Skin of body (tissue), 2 donors: ENCODE results near the gene MGA. TPM values are rescaled to one million over a fixed set of nuclear protein-coding genes. Genes with fewer than 3 reads are reported as not detected.

Experiments used
- DNase-seq: peaks from one replicate; lab custom pipeline; 2025; lab: John Stamatoyannopoulos, UW
- total RNA-seq: library from RNA; depleted of rRNA; stranded (reverse); fragments of >200 nt; gene quantifications from one replicate; pipeline ENCODE4 v1.2.3, GENCODE V29; 2014

The MGA gene
- 48.0 TPM for total RNA-seq

DNA sequence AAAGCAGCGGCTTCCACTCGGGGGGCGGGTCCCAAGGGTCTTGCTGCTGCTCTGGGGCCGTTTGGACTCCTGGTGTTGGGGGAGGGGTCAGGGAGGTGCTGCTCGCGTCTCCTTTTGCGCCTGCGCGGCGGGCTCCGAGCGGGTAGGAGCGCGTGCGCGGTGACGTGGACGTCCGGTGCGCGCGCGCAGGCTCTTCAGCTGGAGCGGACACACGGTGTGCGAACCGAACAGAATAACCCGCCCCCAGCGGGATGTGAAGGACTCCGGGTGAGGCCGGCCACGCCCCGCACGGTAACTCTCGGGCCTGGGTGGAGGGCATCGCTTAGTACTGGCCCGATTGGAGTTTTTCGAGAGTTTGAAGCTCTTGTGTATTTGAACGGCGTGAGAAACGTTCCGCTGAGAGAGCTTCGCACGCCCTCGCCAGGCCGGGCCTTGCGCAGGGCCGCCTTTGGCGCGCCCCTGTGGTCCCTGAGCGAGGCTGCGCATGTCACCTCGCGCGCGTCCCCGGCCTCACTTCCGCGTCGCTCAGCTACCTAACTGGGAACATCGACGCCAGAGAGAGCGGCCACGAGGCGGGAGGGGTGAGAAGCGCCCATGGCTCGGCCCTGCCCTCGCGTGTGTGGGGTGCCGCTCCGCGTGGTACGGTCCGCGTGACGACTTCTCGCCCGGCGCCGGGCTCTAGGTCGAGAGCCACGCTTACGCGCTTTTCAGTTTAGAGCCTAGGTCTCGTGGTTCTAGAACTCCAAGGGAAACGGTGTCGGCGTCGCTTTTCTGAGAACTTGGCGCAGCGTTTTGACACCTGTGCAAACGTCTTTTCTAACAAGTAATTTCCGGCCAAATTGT lies at the start of gene MGA:
Gene MGA, plus strand, starts transcription at position 171 of the 843 bp plus-strand sequence.
- DNase-seq: peak; percentile 89

DNA sequence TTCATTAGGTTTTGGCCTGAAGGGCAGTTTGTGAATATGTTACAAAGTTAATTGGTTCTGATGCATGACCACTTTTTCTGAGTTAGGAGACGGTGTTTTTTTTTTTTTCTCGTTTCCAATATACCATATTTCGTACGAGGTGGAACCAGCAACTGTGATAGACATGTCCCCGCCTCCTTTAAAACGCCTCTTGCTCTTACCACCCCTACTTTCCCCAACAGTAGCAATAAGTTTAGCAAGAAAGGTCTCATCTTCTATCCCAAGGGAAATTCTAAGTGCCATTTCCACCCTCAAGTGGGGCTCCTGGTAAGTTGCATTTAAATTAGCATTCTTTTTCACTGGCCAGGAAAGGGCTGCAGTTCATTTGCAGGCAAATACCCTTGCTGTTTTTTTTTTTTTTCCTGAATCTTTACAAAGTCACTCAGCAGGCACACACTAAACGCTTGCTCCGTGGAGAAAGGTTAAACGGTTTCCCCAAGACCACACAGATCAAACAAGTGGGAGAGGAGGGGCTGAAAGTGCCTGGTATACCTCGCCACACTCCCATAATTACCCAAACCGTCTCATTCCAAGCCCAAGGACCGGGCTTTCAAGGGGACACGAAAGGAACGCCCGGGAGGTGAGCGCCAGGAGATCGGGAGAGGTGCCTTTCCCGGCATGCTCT lies 39.5 kb upstream of the MGA start:
- no peak for DNase-seq

DNA sequence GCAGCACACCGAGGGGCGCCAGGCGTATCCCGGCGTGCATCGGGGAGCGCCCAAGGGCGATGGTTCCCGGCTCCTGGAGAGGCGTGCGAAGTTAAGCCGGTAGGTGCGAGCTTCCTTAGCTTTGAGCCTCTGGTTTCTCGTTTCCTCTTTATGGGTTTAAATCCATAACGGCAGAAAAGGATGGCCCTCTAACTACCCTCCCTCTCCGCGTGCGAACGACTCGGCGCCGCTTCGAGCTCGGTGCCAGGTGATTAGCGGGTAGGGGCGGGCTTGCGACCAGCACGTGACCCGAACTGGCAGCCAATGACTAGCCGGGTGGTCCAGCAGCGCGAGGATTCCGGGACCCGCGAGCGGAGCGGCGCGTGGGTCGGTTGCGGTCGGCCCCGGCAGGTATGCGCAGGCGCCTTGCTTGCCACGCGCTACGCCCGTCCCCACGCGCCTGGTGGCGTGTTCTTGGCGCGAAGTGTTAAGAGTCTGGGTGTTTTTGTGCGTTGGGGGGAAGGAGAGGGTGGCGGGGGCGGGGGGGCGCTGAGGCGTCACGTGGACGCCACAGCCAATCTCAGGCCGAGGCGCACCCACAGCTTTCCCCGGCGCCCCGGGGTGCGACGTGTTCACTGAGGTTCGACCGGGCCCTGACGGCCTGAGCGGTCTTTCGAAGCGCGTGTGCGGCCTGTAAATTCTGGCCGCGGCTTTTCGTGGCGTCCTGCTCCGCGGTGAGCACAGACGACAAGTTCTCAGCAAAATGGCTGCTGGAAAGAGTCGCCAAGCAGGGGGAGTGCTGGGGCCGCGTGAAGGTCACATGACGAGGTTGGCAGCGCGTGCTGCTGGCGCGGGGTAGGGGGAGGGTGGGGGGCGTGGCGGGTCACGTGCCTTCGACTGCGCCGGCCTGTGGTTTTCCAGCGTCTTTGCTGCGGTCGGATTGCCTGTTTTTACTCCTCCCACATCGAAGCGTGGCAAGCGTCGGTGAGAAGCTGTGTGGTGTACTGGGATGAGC lies 38.7 kb upstream of the MGA start:
- DNase-seq: peak; percentile 83

DNA sequence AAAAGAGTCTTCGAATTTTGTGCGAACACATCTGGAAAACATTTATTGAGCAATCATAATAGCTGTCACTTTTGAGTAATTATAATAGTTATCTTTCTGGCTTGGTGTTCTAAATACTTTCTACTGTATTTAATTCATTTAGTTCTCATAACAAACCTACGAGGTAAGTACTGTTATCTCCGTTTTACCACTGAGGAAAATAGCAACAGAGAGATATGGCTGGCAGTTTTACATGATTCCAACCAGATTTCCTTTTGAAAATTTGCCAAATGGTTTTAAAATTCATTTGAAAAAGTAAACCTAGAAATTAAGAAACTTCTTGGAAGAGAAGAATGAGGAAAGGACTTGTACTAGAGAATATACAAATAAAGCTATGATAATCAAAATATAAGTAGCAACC lies 37.3 kb upstream of the MGA start:
- DNase-seq: no peak

DNA sequence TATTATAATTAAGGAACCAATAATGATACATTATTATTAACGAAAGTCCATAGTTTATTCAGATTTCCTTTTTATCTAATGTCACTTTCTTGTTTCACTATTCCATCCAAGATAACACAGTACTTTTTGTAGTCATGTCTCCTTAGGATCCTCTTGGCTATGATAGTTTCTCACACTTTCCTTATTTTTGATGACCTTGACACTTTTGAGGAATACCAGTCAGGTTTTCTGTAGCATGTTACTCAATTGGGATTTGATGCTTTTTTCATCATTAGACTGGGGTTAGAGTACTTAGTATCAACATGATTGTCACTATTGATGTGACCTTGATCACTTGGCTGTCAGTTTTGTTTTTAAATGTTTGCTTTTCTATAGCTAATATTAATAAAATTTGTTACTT lies 33.0 kb upstream of the MGA start:
- no peak for DNase-seq

DNA sequence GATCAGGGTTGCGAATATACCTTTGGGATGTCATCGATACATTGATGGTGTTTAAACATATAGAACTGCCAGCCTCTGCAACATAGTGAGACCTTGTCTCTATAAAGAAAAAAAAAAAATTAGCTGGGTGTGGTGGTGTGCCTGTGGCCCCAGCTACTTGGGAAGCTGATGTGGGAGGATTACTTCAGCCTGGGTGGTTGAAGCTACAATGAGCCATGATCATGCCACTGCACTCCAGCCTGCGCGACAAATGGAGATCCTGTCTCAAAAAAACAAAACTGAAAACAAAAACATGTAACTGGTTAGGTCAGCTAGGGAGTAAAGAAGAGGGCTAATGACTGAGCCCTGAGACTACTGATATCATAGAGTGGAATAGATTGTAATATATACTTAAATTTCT lies 30.7 kb upstream of the MGA start:
- DNase-seq: no peak

DNA sequence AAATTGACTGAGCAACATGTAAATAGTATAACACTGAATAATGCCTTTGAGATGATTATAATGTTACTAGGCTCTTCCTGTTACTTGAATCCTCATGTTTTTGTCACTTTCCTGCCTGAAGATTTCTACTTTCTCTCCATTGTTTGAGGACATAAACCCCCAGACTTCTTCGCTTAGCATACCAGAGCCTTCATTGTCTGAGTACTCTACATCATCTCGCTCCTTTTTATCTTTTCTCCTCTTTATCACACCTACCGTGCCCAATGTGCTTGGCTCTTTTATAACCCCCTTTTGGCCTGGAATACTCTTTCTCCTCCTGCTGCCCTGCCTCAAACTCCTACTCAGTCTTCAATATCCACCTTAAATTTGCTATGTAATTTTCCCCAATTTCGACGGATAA lies 30.3 kb upstream of the MGA start:
- DNase-seq: no peak

DNA sequence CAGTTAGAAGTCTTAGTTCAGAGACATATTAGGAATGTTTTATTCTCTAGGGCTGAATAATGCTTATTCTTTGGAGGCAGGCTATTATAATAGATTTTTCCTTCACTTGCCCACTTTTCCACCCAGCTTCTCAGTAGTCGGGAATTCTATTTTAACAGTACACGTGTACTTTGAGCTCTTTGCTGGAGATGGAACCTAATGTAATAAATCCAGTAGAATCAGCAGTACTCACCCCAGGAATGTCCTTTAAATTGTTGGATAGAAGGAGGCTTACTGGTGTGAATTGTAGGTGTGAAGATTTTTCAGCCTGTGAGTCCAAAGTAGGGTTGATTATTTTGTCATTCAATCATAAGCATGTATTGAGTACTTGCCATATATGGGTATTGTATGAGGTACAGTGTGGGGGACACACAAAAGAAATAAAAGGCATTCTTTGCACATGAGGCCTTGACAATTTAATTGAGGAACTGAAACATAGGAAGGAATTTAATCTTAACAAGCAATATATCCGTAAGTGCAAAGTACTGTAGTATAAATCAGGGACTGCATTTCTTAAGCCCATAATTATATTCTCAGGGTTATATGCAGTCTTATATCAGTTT lies 29.5 kb upstream of the MGA start:
- no peak for DNase-seq

DNA sequence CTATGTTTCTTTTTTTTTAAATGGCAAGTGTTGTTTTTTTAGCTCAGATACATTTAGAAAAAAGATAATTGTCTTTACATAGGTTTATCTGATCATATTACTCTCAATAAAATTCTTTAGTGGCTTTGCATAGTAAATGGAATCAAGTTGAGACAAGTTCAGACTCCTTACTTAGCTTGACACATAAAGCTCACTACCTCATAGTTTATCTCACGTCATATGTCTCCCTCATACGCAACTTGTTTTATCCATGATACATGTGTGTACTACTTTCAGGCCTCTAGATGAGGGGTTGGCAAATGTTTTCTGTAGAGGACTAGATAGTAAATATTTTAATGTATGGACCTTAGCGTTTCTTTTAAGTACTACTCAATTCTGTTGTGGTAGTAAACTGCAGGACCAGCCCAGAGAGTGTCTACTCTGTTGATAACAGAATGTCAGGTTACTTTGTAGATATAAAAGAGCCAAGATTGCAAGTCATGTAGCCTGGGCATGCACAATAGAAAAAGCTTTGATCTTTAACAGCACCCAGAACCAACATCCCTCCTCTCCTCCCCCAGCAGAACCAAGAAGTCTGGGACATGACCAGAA lies 28.2 kb upstream of the MGA start:
- no peak for DNase-seq

DNA sequence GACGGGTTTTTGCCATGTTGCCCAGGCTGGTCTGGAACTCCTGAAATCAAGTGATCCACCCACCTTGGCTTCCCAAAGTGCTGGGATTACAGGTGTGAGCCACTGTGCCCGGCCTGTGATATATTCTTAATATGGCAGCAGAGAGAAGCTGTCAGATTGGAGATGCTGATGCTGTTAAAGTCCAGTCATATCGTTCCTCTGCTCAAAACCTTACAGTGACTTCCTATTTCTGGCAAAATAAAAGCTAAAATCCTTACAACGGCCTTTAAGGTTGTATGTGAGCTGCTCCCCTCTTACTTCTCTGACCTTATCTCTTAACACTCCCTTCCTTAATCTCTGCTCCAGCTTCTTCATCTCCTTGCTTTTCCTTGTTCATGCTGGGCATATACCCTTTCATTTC lies 26.6 kb upstream of the MGA start:
- no peak for DNase-seq

DNA sequence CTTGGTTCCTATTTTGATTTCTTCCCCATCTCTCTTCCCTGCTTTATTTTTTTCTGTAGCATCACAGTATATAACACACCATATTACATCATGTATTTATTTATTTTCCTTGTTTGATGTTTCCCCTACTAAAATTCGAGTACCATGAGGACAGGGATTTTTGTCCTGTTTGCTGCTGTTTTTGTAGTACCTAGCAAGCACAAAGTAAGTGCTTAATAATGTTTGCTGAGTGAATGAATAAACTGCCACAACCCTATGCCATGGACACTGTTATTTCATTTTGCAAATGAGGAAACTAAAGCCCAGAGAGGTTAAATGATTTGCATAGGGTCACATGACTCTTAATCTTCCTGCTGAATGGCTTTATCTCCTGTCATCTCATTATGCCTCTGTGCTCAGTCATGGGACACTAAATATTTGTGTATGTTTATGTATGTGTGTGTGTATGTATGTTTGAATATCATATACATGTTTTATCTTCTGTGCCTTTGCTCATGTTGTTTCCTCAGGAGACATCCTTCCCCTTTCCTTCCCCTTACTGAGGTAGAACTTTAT lies 26.1 kb upstream of the MGA start:
- DNase-seq: no peak

DNA sequence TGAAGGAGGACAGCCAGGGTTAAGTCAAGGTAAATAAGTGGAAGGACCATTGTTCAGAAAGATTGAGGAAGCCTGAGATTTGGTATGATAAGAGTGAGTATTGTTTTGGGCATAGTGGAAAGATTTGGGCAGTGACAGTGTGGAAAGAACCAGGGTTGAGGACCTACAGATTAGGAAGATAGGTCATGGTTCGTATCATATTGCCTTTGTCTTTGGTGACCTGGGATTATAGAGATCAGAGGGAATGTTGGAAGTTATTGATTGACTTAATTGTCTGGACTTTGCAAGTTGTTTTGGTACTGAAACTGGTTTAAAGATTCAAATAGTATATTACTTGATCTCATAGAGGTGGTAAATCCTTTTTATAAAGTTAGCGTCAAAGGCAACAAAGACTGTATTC lies 23.1 kb upstream of the MGA start:
- no peak for DNase-seq

DNA sequence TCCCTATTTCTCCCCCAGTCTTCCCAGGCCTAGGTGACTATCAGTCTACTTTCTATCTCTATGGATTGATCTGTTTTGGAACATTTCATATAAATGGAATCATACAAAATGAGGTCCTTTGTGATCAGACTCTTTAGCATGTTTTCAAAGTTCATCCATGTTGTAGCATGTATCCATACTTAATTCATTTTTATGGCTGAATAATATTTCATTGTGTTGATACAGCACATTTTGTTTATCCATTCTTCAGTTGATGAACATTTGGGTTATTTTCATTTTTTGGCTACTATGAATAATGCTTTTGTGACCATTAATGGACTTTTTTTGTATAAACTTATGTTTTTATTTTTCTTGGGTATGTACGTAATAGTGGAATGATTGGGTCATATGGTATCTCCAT lies 19.2 kb upstream of the MGA start:
- no peak for DNase-seq

DNA sequence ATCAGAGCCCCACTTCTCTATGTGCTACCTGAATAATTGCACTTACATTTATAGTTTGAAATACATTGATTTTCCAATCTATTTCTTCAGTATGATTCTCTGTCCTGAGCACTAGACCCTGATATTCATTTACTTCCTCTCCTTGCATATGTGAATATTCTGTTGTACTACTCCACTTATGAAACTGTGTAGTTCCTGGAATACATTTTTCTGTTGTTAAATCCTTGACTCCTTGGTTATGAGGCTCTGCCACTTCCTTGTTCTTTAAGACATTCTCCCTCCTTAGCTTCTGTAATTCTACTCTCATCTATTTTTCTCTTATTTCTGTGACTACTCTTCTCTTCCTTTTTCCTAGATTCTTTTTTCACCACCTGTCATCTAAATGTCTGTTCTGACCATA lies 12.9 kb upstream of the MGA start:
- no peak for DNase-seq

DNA sequence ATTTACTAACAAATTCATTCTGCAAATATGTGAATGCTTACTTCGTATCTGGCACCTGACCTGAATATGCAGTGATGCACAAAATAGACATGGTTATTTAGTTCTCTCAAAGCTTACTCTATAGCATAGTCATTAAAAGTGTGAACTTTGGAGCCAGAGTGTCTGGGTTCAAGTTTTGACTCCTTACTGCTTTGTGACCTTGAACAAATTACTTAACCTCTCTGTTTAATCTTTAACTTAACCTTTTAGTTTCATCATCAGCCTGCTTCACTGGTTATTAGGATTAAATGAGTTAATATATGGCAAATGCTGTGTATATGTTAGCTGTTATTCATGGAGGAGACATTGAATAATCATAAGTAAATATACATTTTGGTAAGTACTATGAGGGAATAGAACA lies 12.1 kb upstream of the MGA start:
- DNase-seq: no peak

DNA sequence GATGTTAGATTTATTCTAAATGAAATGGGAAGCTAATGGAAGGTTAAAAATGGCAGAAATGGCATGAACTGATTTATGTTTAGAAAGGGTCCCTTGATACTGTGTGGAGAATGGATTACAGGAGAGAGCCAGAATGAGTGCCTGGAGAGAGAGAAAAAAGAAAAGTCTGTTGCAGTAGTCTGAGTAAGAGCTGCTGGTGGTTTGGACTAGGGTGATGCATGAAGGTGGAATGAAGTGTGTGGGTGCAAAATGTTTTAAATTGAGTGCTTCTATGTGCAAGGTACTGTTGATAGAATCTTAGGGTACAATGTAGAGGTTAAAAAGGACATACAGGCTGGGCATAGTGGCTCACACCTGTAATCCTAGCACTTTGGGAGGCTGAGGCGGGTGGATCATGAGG lies 11.4 kb upstream of the MGA start:
- no peak for DNase-seq

DNA sequence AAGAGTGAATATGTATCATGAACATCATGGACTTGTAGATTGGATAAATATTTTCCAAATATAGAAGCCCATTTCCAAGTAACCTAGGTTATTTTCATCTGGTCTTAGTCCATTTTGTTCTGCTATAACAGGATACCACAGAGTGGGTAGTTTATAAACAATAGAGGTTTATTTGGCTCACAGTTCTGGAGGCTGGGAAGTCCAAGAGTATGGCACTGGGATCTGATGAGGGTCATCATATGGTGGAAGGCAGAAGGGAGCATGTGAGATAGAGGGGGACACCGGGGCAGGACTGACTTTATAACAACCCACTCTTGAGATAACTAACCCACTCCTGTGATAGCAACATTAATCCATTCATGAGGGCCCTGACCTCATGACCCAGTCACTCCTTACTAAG lies 9.4 kb upstream of the MGA start:
- no peak for DNase-seq

DNA sequence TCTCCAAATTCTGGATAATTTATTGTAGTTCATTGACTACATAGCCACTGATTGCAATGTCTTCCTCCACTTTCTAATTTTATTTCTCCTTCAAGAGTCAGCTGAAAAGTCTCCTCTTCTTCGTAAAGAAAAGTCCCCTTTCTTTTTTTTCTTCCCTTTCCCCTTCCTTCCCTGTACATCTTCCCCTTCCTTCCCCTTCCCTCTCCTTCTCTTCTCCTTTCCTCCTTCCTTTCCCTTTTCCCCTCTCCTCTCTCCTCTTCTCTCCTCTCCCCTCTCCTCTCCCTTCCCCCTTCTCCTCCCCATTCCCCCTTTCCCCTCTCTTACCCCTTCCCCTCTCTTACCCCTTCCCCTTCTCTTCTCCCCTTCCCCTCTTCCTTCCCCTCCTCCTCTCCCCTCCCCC lies 8.8 kb upstream of the MGA start:
- no peak for DNase-seq

DNA sequence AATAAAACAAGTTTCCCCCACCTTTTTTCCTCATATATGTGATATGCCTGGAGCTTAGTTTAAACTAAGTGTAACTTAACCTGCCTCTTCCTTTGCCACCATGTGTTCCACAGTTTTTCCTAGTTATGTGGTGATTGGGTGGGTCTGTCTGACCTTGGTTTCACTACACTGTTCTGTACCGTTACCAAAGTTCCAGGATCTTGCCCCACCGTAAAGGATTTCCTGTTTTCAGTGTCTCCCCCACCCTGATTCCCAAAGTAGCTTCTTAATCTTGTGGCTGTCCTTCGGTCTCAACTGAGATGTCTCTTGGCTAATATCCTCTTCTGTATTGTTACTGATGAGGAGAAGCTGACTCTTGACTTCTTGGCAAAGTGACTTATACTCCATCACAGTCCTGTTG lies 6.4 kb upstream of the MGA start:
- no peak for DNase-seq

DNA sequence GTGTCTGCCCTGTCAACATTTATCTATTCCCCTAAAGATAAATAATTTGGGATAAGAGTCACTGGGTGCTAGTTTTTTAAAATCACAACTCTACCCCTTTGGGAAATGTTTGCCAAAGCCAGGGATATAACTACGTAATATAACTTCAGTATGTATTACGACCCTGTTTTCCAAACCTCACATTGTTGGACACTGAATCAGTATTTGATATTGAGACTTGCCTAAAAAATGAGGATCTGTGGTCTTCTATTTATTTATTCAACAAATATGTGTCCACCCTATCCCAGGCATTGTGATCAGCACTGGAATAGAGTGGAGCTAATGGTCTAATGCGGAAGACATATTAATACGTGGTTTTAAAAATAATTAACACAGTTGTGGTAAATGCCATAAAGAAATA lies 4.5 kb upstream of the MGA start:
- DNase-seq: no peak

DNA sequence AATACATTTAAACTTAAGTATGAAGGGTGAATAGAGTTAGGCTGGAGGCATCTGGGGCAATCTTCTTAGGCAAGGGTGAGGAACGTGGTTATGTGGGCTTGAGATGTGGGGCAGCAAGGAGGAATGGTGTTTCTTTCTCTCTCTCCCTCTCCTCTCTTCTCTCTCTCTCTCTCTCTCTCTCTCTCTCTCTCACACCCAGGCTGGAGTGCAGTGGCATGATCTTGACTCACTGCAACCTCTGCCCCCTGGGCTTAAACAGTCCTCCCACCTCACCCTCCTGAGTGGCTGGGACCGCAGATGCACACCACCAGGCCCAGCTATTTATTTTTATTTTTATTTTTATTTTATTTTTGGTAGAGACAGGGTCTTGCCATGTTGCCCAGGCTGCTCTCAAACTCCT lies 4.0 kb upstream of the MGA start:
- no peak for DNase-seq
